ENCODE data around the gene MS4A14.

GRCh38 chr11:60390419-60390818 is 5.8 kb upstream of the MS4A14 start:
- TF ChIP-seq CTCF (IDR thresholded peaks at IDR 0.05; ENCODE audit: low read depth, low read length) (no peak), POLR2A (IDR thresholded peaks at IDR 0.05; ENCODE audit: extremely low read depth, insufficient read length) (no peak)
